HCEC 1CT (cell line): Measurements from ENCODE around the gene NOL4L.

Experiments used
- DNase-seq: peaks from one replicate; pipeline ENCODE4 v3.0.0-alpha.2; 2017

NOL4L gene

DNA sequence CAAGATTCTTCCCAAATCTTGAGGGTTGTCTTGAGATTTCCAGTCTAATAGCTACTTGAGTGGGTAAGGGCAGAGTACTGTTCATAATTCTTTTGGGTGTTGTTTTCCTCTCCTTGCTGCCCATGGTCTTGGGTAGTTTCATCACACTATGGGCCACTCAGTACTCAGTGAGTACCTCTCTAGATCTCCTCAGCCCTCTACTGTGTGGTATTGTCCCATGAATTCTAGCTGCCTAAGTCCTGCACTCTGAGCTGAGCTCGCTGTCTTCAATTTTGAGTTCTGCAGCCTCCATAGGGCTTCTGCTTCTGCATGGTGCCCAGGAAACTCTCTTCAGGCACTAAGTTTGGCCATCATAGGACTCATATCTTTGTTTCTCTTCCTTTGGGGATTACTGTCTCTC is 184.7 kb downstream of the NOL4L start:
- DNase-seq, result no peak

DNA sequence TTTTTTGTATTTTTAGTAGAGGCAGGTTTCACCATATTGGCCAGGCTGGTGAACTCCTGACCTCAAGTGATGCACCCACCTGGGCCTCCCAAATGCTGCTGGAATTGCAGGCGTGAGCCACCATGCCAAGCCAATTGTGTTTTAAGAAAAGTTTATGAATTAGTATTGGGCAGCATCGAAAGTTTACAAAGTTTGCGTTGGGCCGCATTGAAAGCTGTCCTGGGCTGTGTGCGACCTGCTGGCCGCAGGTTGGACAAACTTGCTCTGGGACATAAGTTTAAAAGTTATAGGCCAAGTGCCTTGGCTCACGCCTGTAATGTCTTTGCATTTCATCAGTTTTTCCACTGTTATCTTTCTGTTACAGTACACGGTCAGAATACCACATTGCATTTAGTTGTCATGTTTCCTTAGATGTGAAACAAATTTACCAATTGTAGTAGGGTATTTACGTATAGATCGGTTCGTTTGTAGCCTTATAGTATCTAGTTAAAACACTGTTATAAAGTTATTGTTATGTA is 187.5 kb downstream of the NOL4L start:
- no peak for DNase-seq

DNA sequence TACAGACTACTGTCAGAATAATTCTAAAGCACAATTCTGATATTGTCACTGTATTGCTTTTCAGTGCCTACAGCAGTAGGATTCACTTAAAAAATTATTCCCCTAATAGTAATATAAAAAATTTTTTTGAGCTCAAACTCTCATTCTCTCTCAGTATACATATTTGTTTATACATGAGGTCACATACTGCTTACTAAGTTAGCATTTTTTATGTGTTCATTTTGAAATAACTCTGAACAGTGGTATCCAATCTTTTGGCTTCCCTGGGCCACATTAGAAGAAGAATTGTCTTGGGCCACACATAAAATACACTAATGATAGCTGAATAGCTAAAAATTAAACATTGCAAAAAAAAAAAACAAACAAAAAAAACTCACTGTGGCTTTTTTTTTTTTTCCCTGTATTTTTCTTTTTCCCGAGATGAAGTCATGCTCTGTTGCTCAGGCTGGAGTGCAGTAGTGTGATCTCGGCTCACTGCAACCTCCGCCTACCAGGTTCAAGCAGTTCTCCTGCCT is 188.4 kb downstream of the NOL4L start:
- peak; percentile 21 for DNase-seq

DNA sequence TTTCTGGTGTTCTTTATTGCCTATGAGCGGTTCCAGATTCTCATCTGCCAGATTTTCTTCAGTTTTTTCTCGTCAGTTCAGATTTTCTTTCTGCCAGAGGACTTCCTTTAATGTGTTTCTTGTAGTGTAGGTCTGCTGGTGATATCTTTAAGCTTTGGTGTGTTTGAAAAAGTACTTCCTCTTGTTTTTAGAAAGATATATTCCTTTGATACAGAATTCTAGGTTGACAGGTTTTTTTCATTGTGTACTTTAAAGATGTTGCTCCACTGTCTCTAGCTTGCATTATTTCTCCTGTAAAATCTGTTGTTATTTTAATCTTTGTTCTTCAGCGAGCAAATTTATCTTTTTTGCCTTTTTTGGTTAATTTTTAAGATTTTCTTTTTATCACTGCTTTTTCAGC is 190.1 kb downstream of the NOL4L start:
- no peak for DNase-seq
